GM18508 (cell line): Measurements from ENCODE around the gene ARFGEF3.

Experiments used
- ATAC-seq: cut with Tn5 transposase; IDR thresholded peaks from one replicate; pipeline ENCODE4 v1.9.1; 2021; ENCODE audit warnings: moderate number of reproducible peaks; ENCODE audit not compliant: insufficient read depth, unreplicated experiment

ARFGEF3 gene

DNA sequence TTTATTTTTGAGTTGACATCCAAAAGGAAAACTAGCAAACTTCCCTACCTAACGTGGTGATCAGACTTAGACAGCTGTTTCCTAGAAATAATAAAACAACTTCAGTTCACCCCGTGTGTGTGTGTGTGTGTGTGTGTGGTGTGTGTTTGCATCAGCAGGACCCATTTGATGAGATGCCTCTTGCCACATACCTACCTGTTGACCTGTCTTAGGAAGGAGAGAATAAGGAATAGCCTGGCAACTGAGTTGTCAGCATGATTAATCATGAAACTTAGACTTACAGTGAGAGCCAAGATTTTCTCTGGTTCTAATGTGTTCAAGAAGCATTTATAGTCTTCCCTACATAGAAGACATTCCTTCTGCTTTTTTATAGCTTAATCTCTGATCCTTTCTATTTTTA is 72.6 kb downstream of the ARFGEF3 start:
- no peak for ATAC-seq

DNA sequence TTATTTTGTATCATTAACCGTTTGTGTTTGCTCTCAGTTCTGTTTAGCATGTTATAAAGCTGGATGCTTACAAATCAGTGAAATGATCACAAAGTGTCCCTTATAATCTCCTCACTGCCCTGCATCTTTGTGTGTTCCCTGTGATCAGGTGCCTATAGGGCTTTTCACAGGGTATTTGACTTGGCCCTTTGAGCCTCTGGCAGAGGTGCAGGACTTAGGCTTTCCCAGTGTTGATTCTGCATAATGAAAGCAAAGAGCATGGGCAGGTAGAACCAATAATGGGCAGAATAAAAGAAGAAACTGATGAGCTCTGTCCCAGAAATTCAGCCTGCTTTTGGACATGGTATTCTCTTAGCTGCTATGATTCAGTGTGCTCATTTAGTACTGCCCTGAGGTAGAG is 73.5 kb downstream of the ARFGEF3 start:
- ATAC-seq: no peak

DNA sequence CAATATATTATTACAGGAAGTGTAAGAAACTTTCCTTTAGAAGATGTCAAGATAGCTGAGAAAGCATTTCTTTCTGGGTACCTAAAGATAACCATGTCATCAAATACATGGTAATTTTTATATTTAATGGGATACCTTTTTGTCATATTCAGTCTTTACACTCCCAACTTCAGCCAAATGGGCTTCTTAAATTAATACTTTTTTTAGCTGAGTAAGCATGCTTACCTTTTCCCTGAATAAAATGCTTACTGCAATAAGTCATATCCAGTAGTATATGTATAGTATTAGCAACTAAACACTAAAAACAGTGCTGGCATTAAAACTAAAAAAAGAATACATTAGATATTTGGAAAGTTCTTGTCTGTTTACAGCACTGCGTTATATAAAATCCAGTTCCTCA is 74.0 kb downstream of the ARFGEF3 start:
- ATAC-seq: no peak

DNA sequence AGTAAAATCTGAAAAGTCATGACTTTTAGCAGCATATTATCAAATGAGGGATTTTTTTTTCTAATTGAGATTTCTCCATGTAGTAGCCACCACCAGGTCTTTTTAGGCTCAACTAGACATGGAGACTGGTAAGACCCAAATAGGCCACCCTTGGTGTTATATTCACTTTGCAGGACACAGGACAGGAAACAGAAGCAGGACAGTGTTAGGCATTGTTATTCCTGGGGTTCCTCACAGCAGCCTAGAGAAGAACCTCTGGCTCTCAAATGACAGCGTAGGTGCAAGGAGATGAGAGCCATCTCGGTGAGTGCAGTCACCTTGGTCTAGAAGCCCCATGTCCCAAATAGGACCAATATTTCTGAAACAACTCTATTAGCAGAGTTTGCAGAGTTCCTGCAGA is 75.7 kb downstream of the ARFGEF3 start:
- ATAC-seq: no peak

DNA sequence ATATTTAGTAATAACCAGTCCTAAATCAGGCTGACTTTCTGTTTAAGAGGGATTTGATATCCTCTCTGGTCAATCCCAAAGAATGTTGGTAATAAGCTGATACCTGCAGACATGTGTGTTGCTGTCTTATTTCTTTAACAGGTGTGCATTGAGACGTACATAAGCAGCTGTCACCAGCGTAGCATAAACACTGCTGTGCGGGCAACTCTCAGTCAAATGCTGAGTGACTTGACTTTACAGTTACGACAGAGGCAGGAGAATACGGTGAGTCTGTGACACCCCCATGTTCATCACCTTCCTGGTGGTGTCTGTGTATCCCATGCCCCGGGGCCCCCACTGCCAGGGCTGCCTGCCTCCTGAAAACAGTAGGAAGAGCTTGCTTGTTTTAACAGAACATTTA is 76.6 kb downstream of the ARFGEF3 start:
- ATAC-seq: no peak

DNA sequence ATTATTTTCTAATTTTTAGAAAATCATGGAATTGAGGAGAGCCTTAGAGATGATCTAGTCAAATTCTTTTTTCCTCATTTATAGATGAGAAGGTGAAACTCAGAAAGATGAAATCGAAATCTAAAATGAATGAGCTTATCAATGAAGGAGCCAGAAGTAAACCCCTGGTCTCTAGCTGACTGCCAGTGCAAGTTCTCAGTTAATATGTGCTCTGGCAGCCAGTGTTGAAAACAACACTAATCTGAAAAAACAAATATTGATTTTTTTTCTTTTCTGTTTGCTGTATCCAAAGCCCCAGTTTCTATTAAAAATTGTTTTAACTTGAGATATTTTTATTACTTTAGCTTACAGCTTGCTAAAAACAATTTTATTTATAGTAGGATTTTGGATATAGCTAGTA is 78.0 kb downstream of the ARFGEF3 start:
- ATAC-seq: no peak

DNA sequence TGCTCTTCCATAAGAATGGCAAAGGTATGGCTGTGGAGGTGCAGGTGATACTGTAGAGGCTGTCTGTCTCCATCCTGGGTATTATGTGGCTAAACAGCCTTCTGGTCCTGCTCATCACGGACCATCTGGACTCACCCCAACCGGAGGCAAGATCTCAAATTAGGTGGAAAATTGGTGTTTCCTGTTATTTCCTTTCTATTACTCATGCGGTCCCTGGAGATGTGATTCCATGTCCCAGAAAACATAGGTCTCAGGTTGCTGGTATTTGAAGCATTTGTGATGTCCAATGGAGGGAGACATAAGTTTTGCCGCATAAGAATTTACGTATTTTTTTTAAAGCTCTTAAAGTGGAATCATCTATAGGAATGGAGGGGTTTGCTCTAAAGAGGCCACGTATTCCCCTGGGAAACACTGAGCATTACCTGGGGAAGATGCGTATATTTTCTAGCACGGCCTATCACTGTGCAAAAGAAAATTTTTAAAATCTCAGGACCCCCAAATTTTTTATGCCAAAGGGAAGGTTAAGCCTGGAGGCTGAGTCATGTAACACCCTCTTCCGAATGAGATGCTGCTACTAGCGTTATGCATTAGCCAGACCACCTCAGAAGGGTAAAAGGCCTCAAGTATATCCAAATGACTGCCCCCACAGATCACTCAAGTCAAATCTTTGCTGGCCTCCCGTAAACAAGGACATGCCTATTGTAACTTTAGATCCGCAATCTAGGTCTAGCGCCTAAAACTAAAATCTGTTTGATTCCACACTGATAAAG is 78.9 kb downstream of the ARFGEF3 start:
- no peak for ATAC-seq

GRCh38 chr6:138241381-138241780 is 79.6 kb downstream of the ARFGEF3 start:
- no peak for ATAC-seq

DNA sequence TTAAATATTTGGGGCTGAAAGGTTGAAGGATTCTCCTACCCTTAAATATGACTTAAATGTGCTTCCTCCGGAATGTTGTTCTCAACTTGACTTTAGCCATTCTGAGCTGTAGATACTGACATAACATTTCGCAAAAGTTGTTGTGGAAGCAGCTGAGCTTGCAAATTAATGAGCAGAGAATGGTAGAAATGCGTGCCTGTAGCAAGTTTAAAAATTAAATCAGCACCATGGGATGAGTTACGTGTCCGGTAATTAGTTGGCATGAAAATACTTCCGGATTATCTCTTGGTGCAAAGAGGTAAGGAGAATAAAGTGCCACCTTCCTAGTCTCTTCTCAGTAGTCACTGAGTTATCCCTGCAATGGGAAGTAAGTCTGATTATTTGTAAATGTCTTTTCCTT is 80.2 kb downstream of the ARFGEF3 start:
- ATAC-seq: no peak

- no peak for ATAC-seq
Observed at GRCh38 chr6:138242987-138243592, 81.4 kb downstream of the ARFGEF3 start.

GRCh38 chr6:138245751-138246150 is 84.0 kb downstream of the ARFGEF3 start:
- no peak for ATAC-seq

DNA sequence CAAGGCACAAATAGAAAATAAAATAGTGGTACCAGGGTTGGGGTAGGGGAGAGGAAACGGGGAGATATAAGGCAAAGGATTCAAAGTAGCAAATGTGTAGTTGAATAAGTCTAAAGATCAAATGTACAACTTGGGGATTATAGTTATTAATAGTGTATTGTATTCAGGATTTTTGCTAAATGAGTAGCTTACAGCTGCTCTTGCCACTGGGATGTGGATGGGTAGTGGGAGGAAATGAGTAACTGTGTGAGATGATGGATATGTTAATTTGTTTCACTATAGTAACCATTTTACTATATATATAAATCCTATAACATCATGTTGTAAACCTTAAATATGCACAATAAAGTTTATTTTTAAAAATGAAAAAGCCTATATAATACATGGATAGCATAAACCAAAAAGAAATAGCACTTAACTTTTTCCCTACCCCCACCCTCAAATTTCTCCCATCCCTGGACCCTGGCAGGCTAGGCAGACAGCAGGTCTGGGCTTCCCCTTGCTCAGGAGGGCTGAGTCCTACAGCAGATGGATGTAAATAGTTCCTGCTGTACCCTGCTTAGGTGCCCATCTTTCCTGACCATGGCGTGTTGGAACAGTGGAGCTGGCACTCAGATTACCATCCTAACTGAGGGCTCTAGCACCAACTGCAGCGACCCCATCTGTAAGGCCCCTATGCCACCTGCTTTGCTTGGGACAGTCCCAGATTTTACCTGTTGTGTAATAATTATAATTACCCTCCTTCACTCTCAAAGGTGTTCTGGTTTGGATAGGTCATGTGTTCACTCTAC is 85.1 kb downstream of the ARFGEF3 start:
- no peak for ATAC-seq

DNA sequence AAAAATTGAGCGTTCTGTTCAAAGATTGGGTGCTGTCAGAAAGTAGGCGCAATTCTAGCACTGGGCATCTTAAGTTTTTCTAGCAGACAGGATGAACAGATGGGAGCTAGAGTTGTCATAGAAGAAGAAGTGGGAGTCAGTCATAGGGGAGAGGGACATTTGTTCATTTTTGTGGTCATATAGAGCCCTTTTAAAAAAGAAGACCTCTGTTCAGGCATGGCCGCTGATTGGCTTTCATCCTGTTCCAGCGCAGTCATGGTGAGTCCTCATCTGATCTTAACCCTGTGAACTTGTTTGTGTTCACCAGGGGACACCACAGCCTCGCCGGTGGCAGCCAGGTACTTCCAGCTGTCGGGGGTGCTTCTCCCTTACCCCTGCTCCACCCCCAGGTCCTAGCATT is 86.3 kb downstream of the ARFGEF3 start:
- ATAC-seq: no peak

DNA sequence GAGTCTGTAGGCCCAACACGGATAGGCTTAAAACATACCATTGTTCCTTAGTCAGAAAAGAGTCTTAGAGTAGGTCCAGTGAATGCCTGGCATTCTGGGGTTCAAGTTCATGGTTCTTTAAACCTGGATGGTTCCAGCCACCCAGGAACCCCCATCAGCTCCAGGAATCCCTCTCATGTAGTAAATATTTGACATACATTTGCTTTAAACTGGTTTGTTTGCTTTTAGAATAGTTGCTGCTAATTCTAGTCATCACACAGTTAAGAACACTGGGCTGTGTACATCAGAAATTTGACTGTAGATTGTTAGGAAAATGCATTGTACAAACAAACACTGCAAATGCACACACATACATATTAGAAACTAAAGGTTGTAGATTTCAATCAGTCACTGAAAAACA is 87.1 kb downstream of the ARFGEF3 start:
- ATAC-seq: no peak

DNA sequence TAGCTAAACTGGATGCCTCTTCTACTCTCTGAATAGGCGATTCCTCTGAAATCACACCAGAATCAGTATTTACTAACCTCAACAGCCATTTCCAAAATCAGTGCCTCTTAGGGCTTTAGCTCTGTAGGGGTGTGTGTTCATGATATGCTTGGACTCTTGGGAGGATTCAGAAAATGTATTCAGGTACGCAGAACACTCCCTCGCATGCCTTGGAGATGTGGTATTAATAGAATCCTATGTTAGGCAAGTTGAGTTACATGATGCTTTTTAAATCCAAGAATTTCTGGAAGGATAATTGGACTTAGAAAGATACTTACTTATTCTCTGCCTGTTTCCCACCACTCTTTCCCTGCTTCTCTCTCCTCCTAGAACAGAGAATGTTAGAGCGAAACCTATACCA is 88.3 kb downstream of the ARFGEF3 start:
- no peak for ATAC-seq

- no peak for ATAC-seq
Observed at GRCh38 chr6:138250513-138251247, 88.9 kb downstream of the ARFGEF3 start.

GRCh38 chr6:138253731-138254130 is 92.0 kb downstream of the ARFGEF3 start:
- no peak for ATAC-seq

- ATAC-seq: no peak
Observed at GRCh38 chr6:138255443-138255842, 93.7 kb downstream of the ARFGEF3 start.

GRCh38 chr6:138257638-138258040 is 95.9 kb downstream of the ARFGEF3 start:
- no peak for ATAC-seq

GRCh38 chr6:138258197-138258596 is 96.5 kb downstream of the ARFGEF3 start:
- no peak for ATAC-seq

DNA sequence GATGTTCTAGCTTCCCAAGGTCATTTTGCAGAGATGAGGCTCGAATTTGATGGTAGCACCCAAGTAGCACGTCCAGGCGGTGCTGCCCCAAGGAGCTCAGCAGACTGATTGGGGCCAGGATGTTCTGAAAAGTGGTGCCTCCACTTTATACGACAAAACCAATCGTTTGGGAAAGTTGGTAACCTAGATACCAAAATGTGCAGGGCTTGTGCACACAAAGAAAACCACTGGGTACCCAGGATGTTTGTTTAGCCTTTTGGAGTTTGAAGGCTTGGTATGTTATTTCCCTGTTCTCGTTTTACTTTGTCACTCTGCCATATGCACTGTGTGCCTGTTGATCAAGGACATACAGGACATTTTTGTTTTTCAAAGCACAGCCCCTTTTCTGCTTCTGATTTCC is 97.3 kb downstream of the ARFGEF3 start:
- ATAC-seq: no peak
